Right lobe of liver (tissue), 4 donors: ENCODE data around the gene OR5H15.
"Not testable (repeated sequence)": the region's sequence is repeated elsewhere in the genome, so short reads cannot be mapped to it uniquely, and the experiment has no call there.

Source experiments
- POLR2A ChIP-seq: fragments of 450-650 bp; IDR thresholded peaks from one replicate; pipeline ENCODE4 v1.6.1; 2017; ENCODE audit warnings: antibody characterized with exemption, mild to moderate bottlenecking
- TF ChIP-seq, protein P1 (sequence below), 4 donors: fragments of 200-600 bp in 3 of 4; fragments of 450-650 bp in 1 of 4; IDR thresholded peaks; one replicate each; pipeline versions ENCODE4 v1.5.1 to v1.8.0; 2016 to 2022; ENCODE audit warnings: antibody characterized with exemption in 4 of 4, mild to moderate bottlenecking in 2 of 4
- donor health status: DM: no; HTN: no; CAD: no.
- donor health status: DM: no; HTN: no; CAD: no.
- donor health status: DM: no; HTN: yes; CAD: no.

DNA sequence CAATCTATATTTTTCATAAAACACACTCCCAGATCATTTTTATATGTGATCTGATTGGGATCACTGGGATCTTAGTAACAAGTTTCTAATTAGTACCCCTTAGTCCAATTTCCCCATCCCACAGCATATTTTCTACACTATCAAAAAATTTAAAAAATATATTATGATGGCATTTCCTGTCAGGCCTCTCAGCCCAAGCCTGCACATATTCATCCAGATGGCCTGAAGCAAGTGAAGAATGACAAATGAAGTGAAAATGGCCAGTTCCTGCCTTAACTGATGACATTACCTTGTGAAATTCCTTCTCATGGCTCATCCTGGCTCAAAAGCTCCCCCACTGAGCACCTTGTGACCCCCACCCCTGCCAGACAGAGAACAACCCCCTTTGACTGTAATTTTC is 24.4 kb downstream of the OR5H15 start:
- TF ChIP-seq, protein P1, sequence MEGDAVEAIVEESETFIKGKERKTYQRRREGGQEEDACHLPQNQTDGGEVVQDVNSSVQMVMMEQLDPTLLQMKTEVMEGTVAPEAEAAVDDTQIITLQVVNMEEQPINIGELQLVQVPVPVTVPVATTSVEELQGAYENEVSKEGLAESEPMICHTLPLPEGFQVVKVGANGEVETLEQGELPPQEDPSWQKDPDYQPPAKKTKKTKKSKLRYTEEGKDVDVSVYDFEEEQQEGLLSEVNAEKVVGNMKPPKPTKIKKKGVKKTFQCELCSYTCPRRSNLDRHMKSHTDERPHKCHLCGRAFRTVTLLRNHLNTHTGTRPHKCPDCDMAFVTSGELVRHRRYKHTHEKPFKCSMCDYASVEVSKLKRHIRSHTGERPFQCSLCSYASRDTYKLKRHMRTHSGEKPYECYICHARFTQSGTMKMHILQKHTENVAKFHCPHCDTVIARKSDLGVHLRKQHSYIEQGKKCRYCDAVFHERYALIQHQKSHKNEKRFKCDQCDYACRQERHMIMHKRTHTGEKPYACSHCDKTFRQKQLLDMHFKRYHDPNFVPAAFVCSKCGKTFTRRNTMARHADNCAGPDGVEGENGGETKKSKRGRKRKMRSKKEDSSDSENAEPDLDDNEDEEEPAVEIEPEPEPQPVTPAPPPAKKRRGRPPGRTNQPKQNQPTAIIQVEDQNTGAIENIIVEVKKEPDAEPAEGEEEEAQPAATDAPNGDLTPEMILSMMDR (IDR thresholded peaks at IDR 0.05): not testable (repeated sequence)
- TF ChIP-seq POLR2A: not testable (repeated sequence)
